Ishikawa (cell line): ENCODE data around the gene ST7.

Experiments
- CEBPB ChIP-seq: IDR thresholded peaks from 2 replicates; pipeline ENCODE4 v1.6.1; 2012
- EP300 ChIP-seq: IDR thresholded peaks from 2 replicates; pipeline ENCODE4 v1.6.1; 2012; ENCODE audit warnings: borderline replicate concordance
- FOXM1 ChIP-seq: IDR thresholded peaks from 2 replicates; pipeline ENCODE4 v1.6.1; 2012; ENCODE audit warnings: low read depth, borderline replicate concordance
- MAX ChIP-seq: IDR thresholded peaks from 2 replicates; pipeline ENCODE4 v1.6.1; 2012
- NFIC ChIP-seq: IDR thresholded peaks from 2 replicates; pipeline ENCODE4 v1.6.1; 2012
- RAD21 ChIP-seq: IDR thresholded peaks from 2 replicates; pipeline ENCODE4 v1.6.1; 2012; ENCODE audit warnings: low read depth
- TEAD4 ChIP-seq: IDR thresholded peaks from 2 replicates; pipeline ENCODE4 v1.6.1; 2012
- USF1 ChIP-seq: IDR thresholded peaks from 2 replicates; pipeline ENCODE4 v1.6.1; 2012
- YY1 ChIP-seq: IDR thresholded peaks from 2 replicates; pipeline ENCODE4 v1.6.1; 2012; ENCODE audit warnings: low read depth

DNA sequence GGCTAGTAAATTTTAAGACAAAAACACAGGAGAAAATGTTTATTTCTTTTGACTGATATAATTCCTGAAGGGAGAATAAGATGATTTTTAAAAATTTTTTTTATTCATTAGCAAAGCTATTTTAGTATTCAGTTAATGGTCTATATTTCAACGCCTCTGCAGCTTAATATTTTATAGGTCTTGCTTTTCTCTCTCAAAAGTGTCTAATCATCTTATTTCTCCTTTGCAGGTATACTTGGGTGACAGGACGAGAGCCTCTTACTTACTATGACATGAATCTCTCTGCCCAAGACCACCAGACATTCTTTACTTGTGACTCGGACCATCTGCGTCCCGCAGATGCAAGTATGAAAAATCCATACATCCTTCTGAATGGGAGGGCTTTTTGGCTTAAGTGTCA, 177.0 kb downstream of the ST7 start:
- TF ChIP-seq USF1 (no peak), FOXM1 (no peak), TEAD4 (no peak), RAD21 (no peak), YY1 (no peak), CEBPB (no peak), EP300 (no peak), NFIC (no peak), MAX (no peak)
